ENCODE data around the gene AFF1.

The AFF1 gene

DNA sequence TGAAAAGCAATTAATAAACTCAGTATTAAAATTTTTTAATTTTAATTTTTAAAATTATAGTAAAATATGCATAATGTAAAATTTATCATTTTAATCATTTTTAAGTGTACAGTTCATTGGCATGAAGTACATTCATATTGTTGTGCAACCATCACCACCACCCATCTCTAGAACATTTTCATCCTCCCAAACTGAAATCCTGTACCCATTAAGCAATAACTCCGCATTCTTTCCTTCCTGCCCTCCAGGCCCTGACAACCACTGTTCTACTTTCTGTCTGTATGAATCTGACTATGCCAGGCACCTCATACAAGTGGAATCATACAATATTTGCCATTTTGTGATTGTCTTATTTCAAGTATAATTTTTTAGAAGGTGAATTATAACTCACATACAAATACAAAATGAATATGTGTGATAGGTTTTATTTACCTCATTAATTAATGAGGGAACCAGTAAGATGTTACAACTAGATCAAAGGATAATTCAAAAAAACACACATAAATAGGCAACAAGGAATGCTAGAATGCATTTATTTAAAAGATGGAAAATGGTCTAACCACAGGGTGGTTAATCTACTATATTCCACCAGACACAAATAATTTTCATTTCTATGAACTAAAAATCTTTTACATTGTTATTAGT is 13.1 kb upstream of the AFF1 start:
- Histone ChIP-seq H3K36me3 (ENCODE audit: control insufficient read depth in 2 of 2, insufficient read depth in 2 of 2, low read length in 2 of 2) (peaks cover 4 to 6% of the 10 kb centered on the region in 2 donors), H3K4me1 (ENCODE audit: control insufficient read depth, insufficient read depth, low read length) (no peaks in the 10 kb centered on the region), H3K9me3 (ENCODE audit: control insufficient read depth in 2 of 2, low read length in 2 of 2) (no peaks in the 10 kb centered on the region), H3K4me3 (ENCODE audit: low read length in 2 of 2) (no peak overlapping the region), H3K9ac (ENCODE audit: low read length in 2 of 2) (no peak overlapping the region), H3K27me3 (ENCODE audit: control insufficient read depth in 1 of 2, insufficient read depth in 2 of 2, low read length in 2 of 2) (no peaks in the 10 kb centered on the region), H3K27ac (ENCODE audit: low read length) (no peak overlapping the region)

DNA sequence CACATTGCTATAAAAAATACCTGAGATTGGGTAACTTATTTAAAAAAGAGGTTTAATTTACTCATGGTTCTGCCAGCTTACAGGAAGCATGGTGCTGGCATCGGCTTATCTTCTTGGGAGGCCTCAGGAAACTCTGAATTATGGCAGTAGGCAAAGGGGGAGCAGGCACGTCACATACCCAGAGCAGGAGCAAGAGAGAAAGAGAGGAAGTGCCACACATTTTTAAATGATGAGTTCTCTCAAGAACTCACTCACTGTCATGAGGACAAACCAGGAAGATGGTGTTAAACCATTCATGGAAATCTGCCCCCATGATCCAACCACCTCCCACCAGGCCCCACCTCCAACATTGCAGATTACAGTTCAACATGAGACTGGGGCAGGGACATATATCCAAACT is 10.0 kb upstream of the AFF1 start:
- Histone ChIP-seq H3K4me3 (ENCODE audit: low read length in 2 of 2) (no peak overlapping the region), H3K4me1 (ENCODE audit: control insufficient read depth, insufficient read depth, low read length) (no peaks in the 10 kb centered on the region), H3K27me3 (ENCODE audit: control insufficient read depth in 1 of 2, insufficient read depth in 2 of 2, low read length in 2 of 2) (no peaks in the 10 kb centered on the region), H3K36me3 (ENCODE audit: control insufficient read depth in 2 of 2, insufficient read depth in 2 of 2, low read length in 2 of 2) (peaks cover 2 to 3% of the 10 kb centered on the region in 2 donors), H3K9ac (ENCODE audit: low read length in 2 of 2) (no peak overlapping the region), H3K9me3 (ENCODE audit: control insufficient read depth in 2 of 2, low read length in 2 of 2) (no peaks in the 10 kb centered on the region), H3K27ac (ENCODE audit: low read length) (no peak overlapping the region)

DNA sequence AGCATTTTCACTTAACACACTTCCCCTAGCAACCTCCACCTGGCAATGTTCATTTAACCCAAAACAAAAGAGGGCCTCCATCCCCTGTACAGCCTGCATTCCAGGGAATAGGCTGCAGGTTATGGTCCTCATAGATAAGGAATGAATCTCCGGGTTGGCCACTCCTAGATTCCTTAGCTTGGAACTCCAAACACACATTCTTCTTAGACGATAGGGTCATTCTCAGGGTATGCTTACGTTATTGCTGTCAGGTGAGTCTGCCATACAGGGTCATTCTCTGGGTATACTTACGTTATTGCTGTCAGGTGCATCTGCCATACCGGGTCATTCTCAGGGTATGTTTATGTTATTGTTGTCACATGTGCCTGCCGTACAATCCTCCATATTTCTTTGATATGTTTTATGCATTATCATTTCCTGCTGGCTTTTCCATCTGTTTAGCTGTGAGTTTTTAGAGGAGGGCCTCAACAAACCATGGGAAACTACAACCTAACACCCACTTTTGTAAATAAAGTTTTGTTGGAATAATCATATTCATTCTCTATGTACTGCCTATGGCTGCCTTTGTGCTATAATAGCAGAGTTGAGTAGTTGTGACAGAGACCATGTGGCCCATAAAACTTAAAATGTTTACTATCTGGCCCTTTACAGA is 8.2 kb upstream of the AFF1 start:
- no peaks in the 10 kb centered on the region for H3K4me1 ChIP-seq (ENCODE audit: control insufficient read depth, insufficient read depth, low read length)
- H3K27ac ChIP-seq (ENCODE audit: low read length) = no peak overlapping the region
- H3K9ac ChIP-seq (ENCODE audit: low read length in 2 of 2) = no peak overlapping the region
- no peaks in the 10 kb centered on the region for H3K9me3 ChIP-seq (ENCODE audit: control insufficient read depth in 2 of 2, low read length in 2 of 2)
- peaks cover 4 to 7% of the 10 kb centered on the region in 2 donors for H3K36me3 ChIP-seq (ENCODE audit: control insufficient read depth in 2 of 2, insufficient read depth in 2 of 2, low read length in 2 of 2)
- no peaks in the 10 kb centered on the region for H3K27me3 ChIP-seq (ENCODE audit: control insufficient read depth in 1 of 2, insufficient read depth in 2 of 2, low read length in 2 of 2)
- H3K4me3 ChIP-seq (ENCODE audit: low read length in 2 of 2) = no peak overlapping the region

DNA sequence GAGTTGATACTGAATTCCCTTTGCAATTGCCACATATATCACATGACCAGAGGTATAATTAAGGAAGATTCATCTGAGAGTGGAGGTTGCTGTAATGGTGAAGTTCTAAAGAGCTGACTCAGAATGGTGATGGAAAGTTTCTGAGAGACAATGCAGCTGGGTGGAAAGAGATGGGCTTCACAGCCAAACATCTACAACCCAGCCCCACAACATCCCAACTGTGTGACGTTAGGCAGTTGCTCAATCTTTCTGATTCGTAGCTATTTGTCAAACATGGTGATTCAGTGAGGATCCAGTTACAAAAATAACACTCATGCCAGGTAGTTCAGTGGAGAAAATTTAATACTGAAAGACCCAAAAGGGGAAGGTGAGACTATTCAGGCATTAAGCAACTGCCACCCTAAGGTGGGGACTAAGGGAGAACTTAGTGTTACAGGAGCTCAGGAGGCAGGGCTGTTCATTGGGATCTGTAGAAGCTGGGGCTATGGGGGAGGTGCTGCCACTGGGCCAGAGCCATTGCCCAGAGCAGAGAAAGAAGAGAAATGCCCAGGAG is 6.9 kb upstream of the AFF1 start:
- Histone ChIP-seq H3K36me3 (ENCODE audit: control insufficient read depth in 2 of 2, insufficient read depth in 2 of 2, low read length in 2 of 2) (peaks cover 4 to 7% of the 10 kb centered on the region in 2 donors), H3K27ac (ENCODE audit: low read length) (peak overlapping the region; percentile 24), H3K9ac (ENCODE audit: low read length in 2 of 2) (no peak overlapping the region), H3K9me3 (ENCODE audit: control insufficient read depth in 2 of 2, low read length in 2 of 2) (no peaks in the 10 kb centered on the region), H3K4me1 (ENCODE audit: control insufficient read depth, insufficient read depth, low read length) (no peaks in the 10 kb centered on the region), H3K4me3 (ENCODE audit: low read length in 2 of 2) (no peak overlapping the region), H3K27me3 (ENCODE audit: control insufficient read depth in 1 of 2, insufficient read depth in 2 of 2, low read length in 2 of 2) (no peaks in the 10 kb centered on the region)

DNA sequence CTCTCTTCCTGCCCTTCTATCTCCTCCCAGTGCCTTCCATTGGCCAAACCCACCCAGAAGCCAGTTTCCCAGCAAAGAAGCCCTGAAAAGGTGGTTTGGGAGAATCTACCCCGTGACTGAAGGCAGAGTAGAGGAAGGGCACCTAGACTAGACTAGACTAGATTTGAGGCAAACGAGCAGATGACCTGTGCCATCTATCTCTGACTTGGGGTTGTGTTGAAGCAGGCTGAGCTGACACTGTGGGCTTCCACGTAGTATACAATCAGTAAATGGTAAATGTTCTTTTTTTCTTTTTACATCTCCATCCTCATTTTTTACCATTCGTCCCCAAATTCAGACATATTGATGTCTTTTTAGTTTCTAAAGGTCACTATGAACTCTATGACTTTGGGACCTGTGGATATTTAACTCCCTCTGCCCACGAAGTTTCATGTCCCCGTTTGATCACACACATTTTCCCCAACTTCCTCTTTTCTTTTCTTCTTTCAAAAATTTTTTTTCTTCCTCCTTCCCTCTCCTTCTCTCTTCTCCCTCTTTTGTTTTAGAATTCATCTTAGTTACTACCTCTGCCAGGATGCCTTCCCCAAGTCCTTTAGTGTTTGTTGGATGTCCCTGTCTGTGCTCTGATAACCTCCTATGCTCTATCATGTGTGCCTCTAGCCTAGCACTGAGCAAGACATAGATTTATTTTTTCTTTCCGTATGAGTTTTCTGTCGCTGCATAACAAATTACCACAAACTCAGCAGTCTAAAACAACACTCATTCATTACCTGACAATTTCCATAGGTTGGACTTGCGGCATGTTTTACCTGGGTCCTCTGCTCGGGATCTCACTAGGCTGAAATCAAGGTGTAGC is 6.2 kb upstream of the AFF1 start:
- Histone ChIP-seq H3K4me3 (ENCODE audit: low read length in 2 of 2) (no peak overlapping the region), H3K27ac (ENCODE audit: low read length) (peak overlapping the region; percentile 24), H3K4me1 (ENCODE audit: control insufficient read depth, insufficient read depth, low read length) (no peaks in the 10 kb centered on the region), H3K36me3 (ENCODE audit: control insufficient read depth in 2 of 2, insufficient read depth in 2 of 2, low read length in 2 of 2) (peaks cover 4 to 7% of the 10 kb centered on the region in 2 donors), H3K9me3 (ENCODE audit: control insufficient read depth in 2 of 2, low read length in 2 of 2) (no peaks in the 10 kb centered on the region), H3K9ac (ENCODE audit: low read length in 2 of 2) (peak overlapping the region in 1 of 2 donors; percentile 29), H3K27me3 (ENCODE audit: control insufficient read depth in 1 of 2, insufficient read depth in 2 of 2, low read length in 2 of 2) (no peaks in the 10 kb centered on the region)

DNA sequence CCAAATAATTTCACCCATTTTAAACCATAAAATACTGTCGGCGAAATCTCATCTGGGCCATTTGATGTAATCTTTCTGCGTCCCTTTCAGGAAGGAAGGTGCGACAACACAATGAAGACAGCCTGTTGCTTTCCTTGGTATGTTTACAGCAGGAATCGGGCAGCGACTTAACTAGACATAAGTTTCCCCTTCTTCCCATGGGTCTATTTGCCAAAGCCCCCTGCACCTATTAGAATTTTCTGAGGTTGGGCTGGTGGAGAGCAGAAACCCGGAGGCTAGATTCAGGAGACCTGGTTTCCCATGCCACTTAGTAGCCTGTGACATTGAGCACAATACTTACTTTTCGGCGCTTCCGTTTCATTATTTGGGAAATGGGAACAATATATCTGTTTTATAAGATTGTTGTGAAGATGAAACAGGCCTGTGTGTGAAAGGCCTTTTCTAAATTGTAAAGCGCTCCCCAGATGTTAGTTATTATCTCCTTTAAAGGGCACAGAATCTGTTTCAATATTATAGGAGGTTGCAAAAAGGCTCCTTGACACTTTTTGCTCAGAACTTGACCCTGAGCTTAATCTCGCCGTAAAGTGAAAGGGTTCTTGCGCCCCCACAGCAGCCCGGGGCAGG is 552 bp upstream of the AFF1 start:
- peaks cover 2 to 4% of the 10 kb centered on the region in 2 donors for H3K36me3 ChIP-seq (ENCODE audit: control insufficient read depth in 2 of 2, insufficient read depth in 2 of 2, low read length in 2 of 2)
- no peaks in the 10 kb centered on the region for H3K9me3 ChIP-seq (ENCODE audit: control insufficient read depth in 2 of 2, low read length in 2 of 2)
- peak overlapping the region; percentile 76 to 91 for H3K4me3 ChIP-seq (ENCODE audit: low read length in 2 of 2)
- H3K4me1 ChIP-seq (ENCODE audit: control insufficient read depth, insufficient read depth, low read length) = peaks cover 3% of the 10 kb centered on the region
- peak overlapping the region; percentile 93 to 95 for H3K9ac ChIP-seq (ENCODE audit: low read length in 2 of 2)
- H3K27ac ChIP-seq (ENCODE audit: low read length) = peak overlapping the region; percentile 92
- no peaks in the 10 kb centered on the region for H3K27me3 ChIP-seq (ENCODE audit: control insufficient read depth in 1 of 2, insufficient read depth in 2 of 2, low read length in 2 of 2)

DNA sequence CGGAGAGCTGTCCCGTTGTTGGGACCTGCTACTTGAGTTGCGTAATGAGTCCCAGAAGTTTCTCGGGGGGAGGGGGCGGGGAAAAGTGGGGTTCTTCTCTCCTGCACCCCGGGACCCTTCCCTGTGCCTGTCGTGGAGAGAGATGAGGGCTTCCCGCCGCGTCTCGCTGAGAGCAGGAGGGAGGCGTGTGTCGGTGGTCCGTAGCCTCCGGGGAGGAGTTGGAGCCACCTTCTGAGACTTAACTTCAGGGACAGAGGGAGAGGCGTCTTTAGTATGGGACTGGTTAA is 698 bp downstream of the AFF1 start:
- H3K4me1 ChIP-seq (ENCODE audit: control insufficient read depth, insufficient read depth, low read length) = peaks cover 3% of the 10 kb centered on the region
- no peaks in the 10 kb centered on the region for H3K9me3 ChIP-seq (ENCODE audit: control insufficient read depth in 2 of 2, low read length in 2 of 2)
- no peaks in the 10 kb centered on the region for H3K27me3 ChIP-seq (ENCODE audit: control insufficient read depth in 1 of 2, insufficient read depth in 2 of 2, low read length in 2 of 2)
- peak overlapping the region; percentile 74 to 91 for H3K4me3 ChIP-seq (ENCODE audit: low read length in 2 of 2)
- H3K9ac ChIP-seq (ENCODE audit: low read length in 2 of 2) = peak overlapping the region; percentile 83 to 86
- peak overlapping the region; percentile 92 for H3K27ac ChIP-seq (ENCODE audit: low read length)
- peaks cover 2 to 4% of the 10 kb centered on the region in 2 donors for H3K36me3 ChIP-seq (ENCODE audit: control insufficient read depth in 2 of 2, insufficient read depth in 2 of 2, low read length in 2 of 2)

DNA sequence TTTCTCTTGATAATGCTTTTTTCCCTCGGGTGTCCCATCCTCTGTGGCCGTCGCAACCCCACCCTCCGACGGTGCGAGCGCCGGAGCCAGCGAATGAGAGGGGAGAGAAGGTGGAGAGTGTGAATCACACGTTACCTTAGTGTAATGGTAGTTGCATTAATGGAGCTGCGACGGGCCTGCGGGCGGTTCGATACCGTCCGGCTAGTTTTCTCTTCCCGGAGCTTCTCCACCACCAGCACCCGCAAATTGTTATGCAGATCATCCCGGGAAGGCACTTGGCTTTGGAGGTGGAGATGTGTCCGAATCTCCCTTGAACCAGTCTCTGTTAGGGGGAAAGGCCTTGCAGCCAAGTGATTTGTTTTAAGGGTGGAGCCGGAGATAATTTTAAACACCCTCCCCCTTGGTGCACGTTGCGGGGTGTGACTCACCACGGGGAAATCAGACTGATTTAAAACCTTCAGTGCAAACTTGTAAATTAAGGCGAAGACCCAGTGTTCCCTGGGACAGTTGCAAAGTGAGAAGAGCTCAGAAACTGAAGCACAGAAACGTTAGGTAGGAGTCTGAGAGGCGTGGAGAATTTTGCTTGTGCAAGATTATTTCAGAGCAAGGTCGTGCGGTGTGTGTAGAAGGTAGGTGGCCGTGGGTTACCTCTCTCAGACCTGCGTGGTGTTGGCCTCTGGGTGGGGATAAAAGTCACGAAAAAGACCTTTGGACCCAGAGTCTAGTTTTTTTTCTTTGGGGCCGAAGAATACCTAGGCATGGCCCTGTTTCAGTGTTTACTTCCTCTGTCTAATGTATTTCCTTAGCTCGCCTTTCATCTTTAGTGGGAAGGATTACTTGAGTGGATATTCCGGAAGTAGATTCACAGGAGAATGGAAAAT is 1.3 kb downstream of the AFF1 start:
- H3K27ac ChIP-seq (ENCODE audit: low read length) = peak overlapping the region; percentile 92
- H3K36me3 ChIP-seq (ENCODE audit: control insufficient read depth in 2 of 2, insufficient read depth in 2 of 2, low read length in 2 of 2) = peaks cover 1 to 2% of the 10 kb centered on the region in 2 donors
- H3K9ac ChIP-seq (ENCODE audit: low read length in 2 of 2) = peak overlapping the region; percentile 83 to 86
- no peaks in the 10 kb centered on the region for H3K27me3 ChIP-seq (ENCODE audit: control insufficient read depth in 1 of 2, insufficient read depth in 2 of 2, low read length in 2 of 2)
- H3K4me1 ChIP-seq (ENCODE audit: control insufficient read depth, insufficient read depth, low read length) = peaks cover 3% of the 10 kb centered on the region
- no peaks in the 10 kb centered on the region for H3K9me3 ChIP-seq (ENCODE audit: control insufficient read depth in 2 of 2, low read length in 2 of 2)
- H3K4me3 ChIP-seq (ENCODE audit: low read length in 2 of 2) = peak overlapping the region; percentile 74 to 91

DNA sequence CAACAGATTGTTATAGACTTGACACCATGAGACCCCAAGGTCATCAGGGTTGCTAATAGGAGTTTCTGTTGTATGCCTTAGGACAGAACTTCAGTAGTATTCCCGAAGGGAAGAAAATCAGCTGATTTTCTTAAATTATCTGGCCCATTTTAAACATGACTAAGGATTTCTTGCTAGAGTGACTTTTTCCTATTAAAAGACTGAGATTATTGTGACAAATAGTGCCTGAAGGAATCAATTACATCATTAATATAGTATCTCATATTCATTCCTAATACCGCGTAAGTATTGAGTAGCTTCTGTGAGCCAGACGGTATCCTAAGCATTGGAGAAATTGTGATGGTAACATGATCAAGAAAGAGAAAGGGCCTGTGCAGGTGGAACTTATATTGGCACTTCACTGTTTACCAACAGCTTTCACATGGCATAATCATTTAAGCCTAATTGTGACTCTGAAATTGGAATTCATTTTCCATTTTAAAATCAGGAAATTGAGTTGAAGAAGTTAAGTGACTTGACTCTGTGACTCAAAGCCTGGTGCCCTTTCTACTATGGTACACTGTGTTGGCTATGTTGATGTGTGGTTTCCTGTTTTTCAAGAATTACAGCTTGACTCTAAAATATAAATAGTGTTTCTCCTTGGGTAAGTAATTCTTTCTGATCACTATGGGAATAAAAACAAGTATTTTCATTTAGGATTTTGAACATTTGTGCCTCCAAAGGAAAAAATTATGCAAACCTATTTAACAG is 4.1 kb downstream of the AFF1 start:
- H3K9ac ChIP-seq (ENCODE audit: low read length in 2 of 2) = no peak overlapping the region
- no peaks in the 10 kb centered on the region for H3K9me3 ChIP-seq (ENCODE audit: control insufficient read depth in 2 of 2, low read length in 2 of 2)
- peaks cover 3% of the 10 kb centered on the region for H3K4me1 ChIP-seq (ENCODE audit: control insufficient read depth, insufficient read depth, low read length)
- no peaks in the 10 kb centered on the region for H3K27me3 ChIP-seq (ENCODE audit: control insufficient read depth in 1 of 2, insufficient read depth in 2 of 2, low read length in 2 of 2)
- H3K36me3 ChIP-seq (ENCODE audit: control insufficient read depth in 2 of 2, insufficient read depth in 2 of 2, low read length in 2 of 2) = no peaks in the 10 kb centered on the region
- no peak overlapping the region for H3K27ac ChIP-seq (ENCODE audit: low read length)
- H3K4me3 ChIP-seq (ENCODE audit: low read length in 2 of 2) = no peak overlapping the region
